ENCODE measurements around the gene STPG3. TPM values are rescaled to one million over a fixed set of nuclear protein-coding genes. Genes with fewer than 3 reads are reported as not detected.

The STPG3 gene
- total and polyA plus RNA-seq, 2 of the 13 experiments (the other 11 are each of a cell fraction or from before 2014, with no cell fraction given): not detected

- TF ChIP-seq HNRNPK (IDR thresholded peaks at IDR 0.05; ENCODE audit: low read depth, low read length, poor library complexity, severe bottlenecking): peak; percentile 23
- TF ChIP-seq, protein P1, sequence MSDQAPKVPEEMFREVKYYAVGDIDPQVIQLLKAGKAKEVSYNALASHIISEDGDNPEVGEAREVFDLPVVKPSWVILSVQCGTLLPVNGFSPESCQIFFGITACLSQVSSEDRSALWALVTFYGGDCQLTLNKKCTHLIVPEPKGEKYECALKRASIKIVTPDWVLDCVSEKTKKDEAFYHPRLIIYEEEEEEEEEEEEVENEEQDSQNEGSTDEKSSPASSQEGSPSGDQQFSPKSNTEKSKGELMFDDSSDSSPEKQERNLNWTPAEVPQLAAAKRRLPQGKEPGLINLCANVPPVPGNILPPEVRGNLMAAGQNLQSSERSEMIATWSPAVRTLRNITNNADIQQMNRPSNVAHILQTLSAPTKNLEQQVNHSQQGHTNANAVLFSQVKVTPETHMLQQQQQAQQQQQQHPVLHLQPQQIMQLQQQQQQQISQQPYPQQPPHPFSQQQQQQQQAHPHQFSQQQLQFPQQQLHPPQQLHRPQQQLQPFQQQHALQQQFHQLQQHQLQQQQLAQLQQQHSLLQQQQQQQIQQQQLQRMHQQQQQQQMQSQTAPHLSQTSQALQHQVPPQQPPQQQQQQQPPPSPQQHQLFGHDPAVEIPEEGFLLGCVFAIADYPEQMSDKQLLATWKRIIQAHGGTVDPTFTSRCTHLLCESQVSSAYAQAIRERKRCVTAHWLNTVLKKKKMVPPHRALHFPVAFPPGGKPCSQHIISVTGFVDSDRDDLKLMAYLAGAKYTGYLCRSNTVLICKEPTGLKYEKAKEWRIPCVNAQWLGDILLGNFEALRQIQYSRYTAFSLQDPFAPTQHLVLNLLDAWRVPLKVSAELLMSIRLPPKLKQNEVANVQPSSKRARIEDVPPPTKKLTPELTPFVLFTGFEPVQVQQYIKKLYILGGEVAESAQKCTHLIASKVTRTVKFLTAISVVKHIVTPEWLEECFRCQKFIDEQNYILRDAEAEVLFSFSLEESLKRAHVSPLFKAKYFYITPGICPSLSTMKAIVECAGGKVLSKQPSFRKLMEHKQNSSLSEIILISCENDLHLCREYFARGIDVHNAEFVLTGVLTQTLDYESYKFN (CRISPR knock-in tag; conservative IDR thresholded peaks at IDR 0.05): 0 out of 2 replicates have a peak, but pooled peaks have one; percentile 7
- TF ChIP-seq SAP130 (CRISPR knock-in tag; IDR thresholded peaks at IDR 0.05; ENCODE audit: low read depth): peak; percentile 99
- peak; percentile 77 for TF ChIP-seq DR1 (CRISPR knock-in tag; IDR thresholded peaks at IDR 0.05)
- TF ChIP-seq FOXP4 (CRISPR knock-in tag; IDR thresholded peaks at IDR 0.05): no peak
- no peak for TF ChIP-seq ZNF674 (CRISPR knock-in tag; IDR thresholded peaks at IDR 0.05; ENCODE audit: low read depth)
- TF ChIP-seq TEAD3 (CRISPR knock-in tag; optimal IDR thresholded peaks at IDR 0.05; ENCODE audit: borderline replicate concordance): peak; percentile 43
- TF ChIP-seq IRX3 (CRISPR knock-in tag; IDR thresholded peaks at IDR 0.05; ENCODE audit: borderline replicate concordance, low read depth): 0 out of 2 replicates have a peak, but pooled peaks have one; percentile 31
- TF ChIP-seq ZNF839 (CRISPR knock-in tag; IDR thresholded peaks at IDR 0.05; ENCODE audit: borderline replicate concordance): no peak
- no peak for TF ChIP-seq ZMYM3 (CRISPR knock-in tag; IDR thresholded peaks at IDR 0.05)
- no peak for TF ChIP-seq NFATC3 (CRISPR knock-in tag; IDR thresholded peaks at IDR 0.05)
- TF ChIP-seq REL (CRISPR knock-in tag; conservative IDR thresholded peaks at IDR 0.05): no peak
- TF ChIP-seq ZMAT5 (CRISPR knock-in tag; IDR thresholded peaks at IDR 0.05; ENCODE audit: borderline replicate concordance, low read depth): no peak
- TF ChIP-seq, protein P2, sequence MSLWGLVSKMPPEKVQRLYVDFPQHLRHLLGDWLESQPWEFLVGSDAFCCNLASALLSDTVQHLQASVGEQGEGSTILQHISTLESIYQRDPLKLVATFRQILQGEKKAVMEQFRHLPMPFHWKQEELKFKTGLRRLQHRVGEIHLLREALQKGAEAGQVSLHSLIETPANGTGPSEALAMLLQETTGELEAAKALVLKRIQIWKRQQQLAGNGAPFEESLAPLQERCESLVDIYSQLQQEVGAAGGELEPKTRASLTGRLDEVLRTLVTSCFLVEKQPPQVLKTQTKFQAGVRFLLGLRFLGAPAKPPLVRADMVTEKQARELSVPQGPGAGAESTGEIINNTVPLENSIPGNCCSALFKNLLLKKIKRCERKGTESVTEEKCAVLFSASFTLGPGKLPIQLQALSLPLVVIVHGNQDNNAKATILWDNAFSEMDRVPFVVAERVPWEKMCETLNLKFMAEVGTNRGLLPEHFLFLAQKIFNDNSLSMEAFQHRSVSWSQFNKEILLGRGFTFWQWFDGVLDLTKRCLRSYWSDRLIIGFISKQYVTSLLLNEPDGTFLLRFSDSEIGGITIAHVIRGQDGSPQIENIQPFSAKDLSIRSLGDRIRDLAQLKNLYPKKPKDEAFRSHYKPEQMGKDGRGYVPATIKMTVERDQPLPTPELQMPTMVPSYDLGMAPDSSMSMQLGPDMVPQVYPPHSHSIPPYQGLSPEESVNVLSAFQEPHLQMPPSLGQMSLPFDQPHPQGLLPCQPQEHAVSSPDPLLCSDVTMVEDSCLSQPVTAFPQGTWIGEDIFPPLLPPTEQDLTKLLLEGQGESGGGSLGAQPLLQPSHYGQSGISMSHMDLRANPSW (CRISPR knock-in tag; IDR thresholded peaks at IDR 0.05; ENCODE audit: borderline replicate concordance): no peak
- TF ChIP-seq SALL2 (CRISPR knock-in tag; IDR thresholded peaks at IDR 0.05): 0 out of 2 replicates have a peak, but pooled peaks have one; percentile 78
- no peak for TF ChIP-seq ATF7 (IDR thresholded peaks at IDR 0.05)
- no peak for TF ChIP-seq ATF7 (CRISPR knock-in tag; IDR thresholded peaks at IDR 0.05)
- no peak for TF ChIP-seq ZNF3 (CRISPR knock-in tag; IDR thresholded peaks at IDR 0.05)
- peak; percentile 67 for TF ChIP-seq IRF9 (CRISPR knock-in tag; IDR thresholded peaks at IDR 0.05; ENCODE audit: borderline replicate concordance)
Observed at GRCh38 chr9:137205126-137206069, 45.7 kb upstream of the STPG3 start, which contains the start of the genes NDOR1 and TMEM203 (continued).

Measured in HepG2 (cell line).